ENCODE data around the gene GNG8. TPM values are rescaled to one million over a fixed set of nuclear protein-coding genes. Genes with fewer than 3 reads are reported as not detected.

GNG8 gene
- total and polyA plus RNA-seq, 10 donors: not detected

DNA sequence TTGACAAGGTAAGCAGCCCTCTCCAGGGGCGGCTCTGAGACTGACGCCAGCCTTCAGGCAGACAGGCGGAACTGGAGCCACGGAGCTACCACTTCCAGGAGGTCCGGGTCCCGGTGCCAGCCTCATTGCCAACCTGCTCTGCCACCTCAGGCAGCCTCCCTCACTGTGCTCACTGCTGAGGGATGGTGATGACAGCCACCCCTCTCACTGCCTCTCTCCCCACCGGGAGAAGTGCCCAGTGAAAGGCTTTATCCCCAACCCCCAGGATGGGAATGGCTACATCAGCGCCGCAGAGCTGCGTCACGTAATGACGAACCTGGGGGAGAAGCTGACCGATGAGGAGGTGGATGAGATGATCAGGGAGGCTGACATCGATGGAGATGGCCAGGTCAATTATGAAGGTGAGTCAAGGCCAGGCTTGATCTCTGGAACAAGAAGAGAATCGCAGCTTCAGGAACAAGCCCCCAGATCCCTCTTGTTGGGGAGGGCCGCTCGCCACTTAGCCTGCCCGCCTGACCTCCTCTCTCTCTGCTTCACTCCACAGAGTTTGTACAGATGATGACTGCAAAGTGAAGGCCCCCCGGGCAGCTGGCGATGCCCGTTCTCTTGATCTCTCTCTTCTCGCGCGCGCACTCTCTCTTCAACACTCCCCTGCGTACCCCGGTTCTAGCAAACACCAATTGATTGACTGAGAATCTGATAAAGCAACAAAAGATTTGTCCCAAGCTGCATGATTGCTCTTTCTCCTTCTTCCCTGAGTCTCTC, 27.2 kb downstream of the GNG8 start:
- Histone ChIP-seq H3K36me3 (peaks cover 4 to 67% (median 48%) of the 10 kb centered on the region in 6 donors), H3K27me3 (replicated peaks in 1 of 7) (no peaks in the 10 kb centered on the region), H3K4me1 (peaks cover 22 to 79% (median 41%) of the 10 kb centered on the region in 6 donors), H3K4me3 (no peak overlapping the region), H3K27ac (no peak overlapping the region), H3K9me3 (no peaks in the 10 kb centered on the region)
- peak in 2 of 3 donors; percentile 6 to 50 for TF ChIP-seq POLR2AphosphoS5 (IDR thresholded peaks at IDR 0.05)
- TF ChIP-seq POLR2A (IDR thresholded peaks at IDR 0.05): no peak
- TF ChIP-seq CTCF (IDR thresholded peaks at IDR 0.05 in 8 of 11, conservative IDR thresholded peaks at IDR 0.05 in 3 of 11): no peak
- intact Hi-C loops (cut with DNase I; ENCODE audit: low total_unique reads): no loop called here
- WGBS, 5 donors: 94 to 97% (median 96%) methylated on average over 26 to 27 of the region's 27 CpGs
- DNase-seq: peak; percentile 71

- TF ChIP-seq POLR2A (IDR thresholded peaks at IDR 0.05) (no peak), POLR2AphosphoS5 (IDR thresholded peaks at IDR 0.05) (no peak)
- intact Hi-C loops (cut with DNase I; ENCODE audit: low total_unique reads): no loop called here
- Histone ChIP-seq H3K4me1 (peaks cover 28 to 80% (median 47%) of the 10 kb centered on the region in 6 donors), H3K9me3 (no peaks in the 10 kb centered on the region), H3K36me3 (peaks cover 4 to 67% (median 48%) of the 10 kb centered on the region in 6 donors), H3K27ac (no peak overlapping the region), H3K27me3 (replicated peaks in 1 of 7) (no peaks in the 10 kb centered on the region), H3K4me3 (no peak overlapping the region)
- WGBS, 5 donors: 92 to 97% (median 94%) methylated on average over 8 to 9 of the region's 9 CpGs
- DNase-seq: no peak
Observed at GRCh38 chr19:46608178-46608577, 27.8 kb downstream of the GNG8 start.

- Histone ChIP-seq H3K4me1 (peaks cover 29 to 84% (median 51%) of the 10 kb centered on the region in 6 donors), H3K27me3 (replicated peaks in 1 of 7) (no peaks in the 10 kb centered on the region), H3K27ac (no peak overlapping the region), H3K36me3 (peaks cover 4 to 67% (median 48%) of the 10 kb centered on the region in 6 donors), H3K4me3 (no peak overlapping the region), H3K9me3 (no peaks in the 10 kb centered on the region)
- intact Hi-C loops (cut with DNase I; ENCODE audit: low total_unique reads): no loop called here
- peak; percentile 71 for DNase-seq
- no peak for TF ChIP-seq POLR2A (IDR thresholded peaks at IDR 0.05)
- no peak for TF ChIP-seq CTCF (IDR thresholded peaks at IDR 0.05 in 8 of 11, conservative IDR thresholded peaks at IDR 0.05 in 3 of 11)
- TF ChIP-seq POLR2AphosphoS5 (IDR thresholded peaks at IDR 0.05): peak in 1 of 3 donors; percentile 49
- WGBS, 5 donors: 81 to 91% (median 90%) methylated on average over 12 of the region's 12 CpGs
Observed at GRCh38 chr19:46607448-46607841, 28.6 kb downstream of the GNG8 start.

- WGBS, 5 donors: 79 to 89% (median 85%) methylated on average over 12 of the region's 12 CpGs
- H3K4me1 ChIP-seq: peaks cover 28 to 84% (median 50%) of the 10 kb centered on the region in 6 donors
- TF ChIP-seq POLR2AphosphoS5 (IDR thresholded peaks at IDR 0.05) (no peak), POLR2A (IDR thresholded peaks at IDR 0.05) (no peak), CTCF (IDR thresholded peaks at IDR 0.05 in 8 of 11, conservative IDR thresholded peaks at IDR 0.05 in 3 of 11) (no peak)
- no peaks in the 10 kb centered on the region for H3K27me3 ChIP-seq (replicated peaks in 1 of 7)
- H3K27ac ChIP-seq: no peak overlapping the region
- no peaks in the 10 kb centered on the region for H3K9me3 ChIP-seq
- H3K4me3 ChIP-seq: no peak overlapping the region
- H3K36me3 ChIP-seq: peaks cover 4 to 67% (median 48%) of the 10 kb centered on the region in 6 donors
- peak; percentile 49 for DNase-seq
- intact Hi-C loops (cut with DNase I; ENCODE audit: low total_unique reads): no loop called here
Observed at GRCh38 chr19:46606681-46607447, 29.1 kb downstream of the GNG8 start.

All from spleen (tissue), 11 donors.